ENCODE data around the gene COG5. TPM values are rescaled to one million over a fixed set of nuclear protein-coding genes. Genes with fewer than 3 reads are reported as not detected.

The COG5 gene
- total RNA-seq, 4 donors from 2014 or later, result 39.7 to 143 (median 98.3) TPM

DNA sequence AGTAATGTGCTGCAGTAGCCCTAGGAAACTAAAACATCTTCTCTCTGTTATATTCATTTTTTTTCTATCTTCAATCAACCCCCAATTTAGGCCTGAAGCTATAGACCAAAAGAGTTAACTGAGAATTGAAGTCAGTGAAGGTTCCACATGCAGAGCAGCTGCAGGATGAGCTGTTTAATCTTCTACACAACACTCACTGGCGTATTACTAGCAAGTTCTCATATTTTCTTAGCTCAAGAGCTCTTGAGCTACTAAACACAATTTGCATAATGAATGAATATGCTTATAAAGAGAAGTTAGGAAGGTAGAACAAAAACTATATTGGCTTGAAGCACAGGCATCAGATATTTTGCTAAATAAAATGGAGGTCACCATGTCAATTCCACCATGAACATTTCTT is 135.1 kb downstream of the COG5 start:
- TF ChIP-seq POLR2A (IDR thresholded peaks at IDR 0.05), result no peak
- TF ChIP-seq, protein P1, sequence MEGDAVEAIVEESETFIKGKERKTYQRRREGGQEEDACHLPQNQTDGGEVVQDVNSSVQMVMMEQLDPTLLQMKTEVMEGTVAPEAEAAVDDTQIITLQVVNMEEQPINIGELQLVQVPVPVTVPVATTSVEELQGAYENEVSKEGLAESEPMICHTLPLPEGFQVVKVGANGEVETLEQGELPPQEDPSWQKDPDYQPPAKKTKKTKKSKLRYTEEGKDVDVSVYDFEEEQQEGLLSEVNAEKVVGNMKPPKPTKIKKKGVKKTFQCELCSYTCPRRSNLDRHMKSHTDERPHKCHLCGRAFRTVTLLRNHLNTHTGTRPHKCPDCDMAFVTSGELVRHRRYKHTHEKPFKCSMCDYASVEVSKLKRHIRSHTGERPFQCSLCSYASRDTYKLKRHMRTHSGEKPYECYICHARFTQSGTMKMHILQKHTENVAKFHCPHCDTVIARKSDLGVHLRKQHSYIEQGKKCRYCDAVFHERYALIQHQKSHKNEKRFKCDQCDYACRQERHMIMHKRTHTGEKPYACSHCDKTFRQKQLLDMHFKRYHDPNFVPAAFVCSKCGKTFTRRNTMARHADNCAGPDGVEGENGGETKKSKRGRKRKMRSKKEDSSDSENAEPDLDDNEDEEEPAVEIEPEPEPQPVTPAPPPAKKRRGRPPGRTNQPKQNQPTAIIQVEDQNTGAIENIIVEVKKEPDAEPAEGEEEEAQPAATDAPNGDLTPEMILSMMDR (IDR thresholded peaks at IDR 0.05), result no peak
- Histone ChIP-seq H3K4me1 (no peaks in the 10 kb centered on the region), H3K9me3 (no peaks in the 10 kb centered on the region), H3K36me3 (no peaks in the 10 kb centered on the region), H3K27ac (no peak overlapping the region), H3K4me3 (no peak overlapping the region), H3K27me3 (no peaks in the 10 kb centered on the region)
- no peak for DNase-seq
- intact Hi-C loops (cut with DNase I; ENCODE audit: low total_unique reads), result no loop called here

DNA sequence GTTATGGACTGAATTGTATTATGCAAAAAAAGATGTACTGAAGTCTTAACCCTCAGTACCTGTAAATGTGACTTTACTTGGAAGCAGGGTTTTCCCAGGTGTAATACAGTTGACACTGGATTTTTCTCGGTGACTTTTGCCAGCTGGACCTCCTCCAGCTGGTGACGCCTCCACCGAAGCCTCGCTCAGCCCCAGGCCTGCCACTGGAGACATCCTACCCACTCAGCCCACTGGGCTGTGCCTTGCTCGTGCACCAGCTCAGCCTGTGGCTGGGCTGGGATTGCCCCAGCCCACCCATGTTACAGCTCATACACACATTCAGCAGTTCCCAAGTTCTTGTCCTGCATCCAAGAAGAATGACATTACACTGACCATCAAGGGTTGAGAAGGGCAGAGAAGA is 136.3 kb downstream of the COG5 start:
- TF ChIP-seq, protein P1 (IDR thresholded peaks at IDR 0.05), result no peak
- no peak for TF ChIP-seq POLR2A (IDR thresholded peaks at IDR 0.05)
- Histone ChIP-seq H3K9me3 (no peaks in the 10 kb centered on the region), H3K36me3 (no peaks in the 10 kb centered on the region), H3K27me3 (no peaks in the 10 kb centered on the region), H3K4me1 (no peaks in the 10 kb centered on the region), H3K27ac (no peak overlapping the region), H3K4me3 (no peak overlapping the region)
- intact Hi-C loops (cut with DNase I; ENCODE audit: low total_unique reads), result no loop called here
- no peak for DNase-seq

DNA sequence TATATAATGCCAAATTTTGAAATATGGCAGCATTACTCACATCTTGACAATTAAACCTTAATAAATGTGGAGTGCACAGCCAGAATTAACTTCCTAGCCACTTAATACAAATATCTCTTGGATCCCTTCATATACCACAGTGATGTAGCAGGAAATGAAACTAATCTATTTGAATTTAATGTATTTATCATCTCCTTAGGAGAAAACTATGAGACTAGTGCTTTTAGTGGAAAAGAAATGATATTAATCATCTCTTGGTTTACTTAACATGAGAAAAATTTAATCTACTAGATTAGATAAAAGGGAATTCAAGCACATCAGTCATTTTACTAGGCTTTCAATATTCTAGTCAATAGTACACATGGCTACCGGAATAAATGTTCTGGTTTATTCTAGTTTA is 149.5 kb downstream of the COG5 start:
- TF ChIP-seq, protein P1 (IDR thresholded peaks at IDR 0.05), result no peak
- TF ChIP-seq POLR2A (IDR thresholded peaks at IDR 0.05), result no peak
- Histone ChIP-seq H3K4me3 (no peak overlapping the region), H3K27me3 (no peaks in the 10 kb centered on the region), H3K36me3 (no peaks in the 10 kb centered on the region), H3K4me1 (no peaks in the 10 kb centered on the region), H3K27ac (no peak overlapping the region), H3K9me3 (no peaks in the 10 kb centered on the region)
- DNase-seq, result no peak
- intact Hi-C loops (cut with DNase I; ENCODE audit: low total_unique reads), result no loop called here

DNA sequence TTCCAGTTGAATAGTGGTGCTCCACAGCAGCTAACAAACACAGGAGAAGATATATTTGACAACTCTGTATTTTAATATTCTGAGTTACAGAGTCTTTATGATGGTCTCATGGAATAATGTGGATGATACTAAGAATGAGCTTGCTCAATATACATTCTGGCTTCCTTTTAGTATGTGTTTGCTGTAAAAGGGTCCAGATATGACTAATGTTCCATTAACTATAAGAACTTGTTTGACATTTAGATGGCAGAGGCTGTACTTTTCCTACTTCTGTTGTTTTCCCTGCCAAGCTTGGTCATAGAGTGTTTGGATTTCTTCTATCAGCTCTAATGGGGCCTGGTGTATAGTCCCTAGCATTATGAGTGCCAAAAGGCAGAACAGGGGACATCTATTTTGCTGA is 155.4 kb downstream of the COG5 start:
- no peak overlapping the region for H3K4me3 ChIP-seq
- no peaks in the 10 kb centered on the region for H3K27me3 ChIP-seq
- intact Hi-C loops (cut with DNase I; ENCODE audit: low total_unique reads), result no loop called here
- DNase-seq, result no peak
- no peak overlapping the region for H3K27ac ChIP-seq
- no peaks in the 10 kb centered on the region for H3K9me3 ChIP-seq
- no peaks in the 10 kb centered on the region for H3K36me3 ChIP-seq
- TF ChIP-seq, protein P1 (IDR thresholded peaks at IDR 0.05), result no peak
- TF ChIP-seq POLR2A (IDR thresholded peaks at IDR 0.05), result no peak
- H3K4me1 ChIP-seq, result no peaks in the 10 kb centered on the region

DNA sequence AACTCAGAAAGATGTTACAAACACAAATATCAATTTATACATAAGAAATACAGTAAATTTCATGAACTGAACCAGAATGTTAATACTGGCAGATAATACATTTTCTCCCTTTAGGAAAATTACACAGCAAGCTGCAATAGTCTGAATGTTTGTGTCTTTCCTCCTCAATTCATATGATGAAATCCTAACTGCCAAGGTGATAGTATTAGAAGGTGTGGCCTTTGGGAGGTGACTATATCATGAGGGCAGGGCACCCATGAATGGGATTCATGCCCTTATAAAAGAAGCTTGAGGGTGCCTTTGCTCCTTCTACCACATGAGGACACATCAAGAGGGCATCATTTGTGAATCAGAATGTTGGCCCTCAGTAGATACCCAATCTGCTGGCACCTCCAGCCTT is 158.2 kb downstream of the COG5 start:
- no peak for TF ChIP-seq POLR2A (IDR thresholded peaks at IDR 0.05)
- TF ChIP-seq, protein P1 (IDR thresholded peaks at IDR 0.05), result no peak
- intact Hi-C loops (cut with DNase I; ENCODE audit: low total_unique reads), result no loop called here
- Histone ChIP-seq H3K4me1 (no peaks in the 10 kb centered on the region), H3K4me3 (no peak overlapping the region), H3K9me3 (no peaks in the 10 kb centered on the region), H3K36me3 (no peaks in the 10 kb centered on the region), H3K27ac (no peak overlapping the region), H3K27me3 (no peaks in the 10 kb centered on the region)
- DNase-seq, result no peak
